Breast epithelium (tissue), 4 donors: ENCODE data around the gene NAIF1. TPM values are rescaled to one million over a fixed set of nuclear protein-coding genes. Genes with fewer than 3 reads are reported as not detected.
"Not testable (repeated sequence)": the region's sequence is repeated elsewhere in the genome, so short reads cannot be mapped to it uniquely, and the experiment has no call there.

Experiments used
- DNase-seq, 2 donors: peaks; one replicate each; pipeline ENCODE4 v3.0.0-alpha.2; 2019; ENCODE audit warnings: low spot score in 2 of 2
- H3K27ac ChIP-seq, 2 donors: fragments of 200-600 bp; sonication (generic) in 1 of 2; one replicate each; pipeline ENCODE4 v1.5.1; 2016 to 2019; ENCODE audit warnings: mild to moderate bottlenecking in 1 of 2
- H3K27me3 ChIP-seq, 2 donors: fragments of 200-600 bp; sonication (generic) in 1 of 2; one replicate each; pipeline versions ENCODE4 v1.5.1 to v1.6.0; 2017 to 2019; ENCODE audit warnings: control low read depth in 1 of 2, mild to moderate bottlenecking in 1 of 2
- H3K36me3 ChIP-seq: fragments of 200-600 bp; one replicate; pipeline ENCODE4 v1.5.1; 2019
- H3K4me1 ChIP-seq, 2 donors: fragments of 200-600 bp; sonication (generic); one replicate each; pipeline ENCODE4 v1.5.1; 2016 to 2019; ENCODE audit warnings: control low read depth in 1 of 2
- H3K4me3 ChIP-seq, 3 donors: fragments of 200-600 bp; sonication (generic); 1 replicate in 2 of 3; 2 replicates in 1 of 3; pipeline ENCODE4 v1.5.1; 2016 to 2019; ENCODE audit warnings: mild to moderate bottlenecking in 3 of 3, moderate library complexity in 2 of 3
- H3K9me3 ChIP-seq, 2 donors: fragments of 200-600 bp; sonication (generic) in 1 of 2; one replicate each; pipeline ENCODE4 v1.5.1; 2016 to 2019; ENCODE audit warnings: control low read depth in 1 of 2
- CTCF ChIP-seq, 3 donors: fragments of 450-650 bp; IDR thresholded peaks; one replicate each; pipeline ENCODE4 v1.5.1; 2016 to 2017; ENCODE audit warnings: antibody characterized with exemption in 3 of 3, mild to moderate bottlenecking in 3 of 3, moderate library complexity in 3 of 3
- POLR2A ChIP-seq: fragments of 450-650 bp; IDR thresholded peaks from one replicate; pipeline ENCODE4 v1.6.1; 2016; ENCODE audit warnings: antibody characterized with exemption, mild to moderate bottlenecking, moderate library complexity
- POLR2AphosphoS5 ChIP-seq, 3 donors: sonication (generic); formaldehyde crosslinking; IDR thresholded peaks; one replicate each; pipeline ENCODE4 v1.6.1; 2017; ENCODE audit warnings: antibody characterized with exemption in 3 of 3
- intact Hi-C: fragments of 100-400 bp; cut with DNase I; formaldehyde crosslinking; loops from one replicate; pipeline ENCODE4 v1.15.1; 2023; ENCODE audit warnings: low total_unique reads
- total RNA-seq, 3 donors: library from RNA; depleted of rRNA; stranded (reverse); fragments of >200 nt; gene quantifications; one replicate each; pipeline ENCODE4 v1.1.0, GENCODE V29; 2016

Gene NAIF1
- total RNA-seq, 3 donors from 2014 or later: 8.8 to 13.1 (median 11.9) TPM

- intact Hi-C loops: no loop called here
- Histone ChIP-seq H3K27ac (peak overlapping the region; percentile 74 to 75), H3K4me3 (no peak overlapping the region), H3K36me3 (no peaks in the 10 kb centered on the region), H3K4me1 (peaks cover 5 to 19% of the 10 kb centered on the region in 2 donors), H3K27me3 (no peaks in the 10 kb centered on the region), H3K9me3 (no peaks in the 10 kb centered on the region)
- no peak for DNase-seq
- TF ChIP-seq CTCF (IDR thresholded peaks at IDR 0.05): no peak
- no peak for TF ChIP-seq POLR2AphosphoS5 (IDR thresholded peaks at IDR 0.05)
- no peak for TF ChIP-seq POLR2A
These were observed 10.9 kb upstream of the NAIF1 start for GRCh38 chr9:128077847-128078503.

- no peak for DNase-seq
- H3K4me1 ChIP-seq: peaks cover 9 to 25% of the 10 kb centered on the region in 2 donors
- peak overlapping the region in 1 of 3 donors; percentile 26 for H3K4me3 ChIP-seq
- H3K9me3 ChIP-seq: no peaks in the 10 kb centered on the region
- TF ChIP-seq POLR2AphosphoS5 (IDR thresholded peaks at IDR 0.05) (peak in 1 of 3 donors; percentile 76), CTCF (IDR thresholded peaks at IDR 0.05) (no peak), POLR2A (no peak)
- H3K36me3 ChIP-seq: no peaks in the 10 kb centered on the region
- peak overlapping the region; percentile 90 to 93 for H3K27ac ChIP-seq
- no peaks in the 10 kb centered on the region for H3K27me3 ChIP-seq
- intact Hi-C loops: no loop called here
These were observed 6.2 kb upstream of the NAIF1 start for GRCh38 chr9:128073253-128073886.

GRCh38 chr9:128072144-128073021 lies 5.3 kb upstream of the NAIF1 start:
- DNase-seq: peak; percentile 74 to 90
- TF ChIP-seq POLR2AphosphoS5 (IDR thresholded peaks at IDR 0.05) (peak in 1 of 3 donors; percentile 21), POLR2A (no peak)
- intact Hi-C loops: no loop called here

GRCh38 chr9:128071475-128071874 lies 4.4 kb upstream of the NAIF1 start:
- intact Hi-C loops, H3K9me3 ChIP-seq, H3K36me3 ChIP-seq, H3K27me3 ChIP-seq, DNase-seq: not testable (repeated sequence)
- Histone ChIP-seq H3K4me1 (peaks cover 13 to 22% of the 10 kb centered on the region in 2 donors), H3K4me3 (peak overlapping the region in 1 of 3 donors; percentile 26), H3K27ac (peak overlapping the region; percentile 90 to 93)

More at GRCh38 chr9:128072144-128073021, 5.3 kb upstream of the NAIF1 start:
- H3K27me3 ChIP-seq: no peaks in the 10 kb centered on the region
- H3K36me3 ChIP-seq: no peaks in the 10 kb centered on the region
- peaks cover 9 to 19% of the 10 kb centered on the region in 2 donors for H3K4me1 ChIP-seq
- H3K27ac ChIP-seq: peak overlapping the region; percentile 90 to 93
- peak overlapping the region in 1 of 3 donors; percentile 26 for H3K4me3 ChIP-seq
- H3K9me3 ChIP-seq: no peaks in the 10 kb centered on the region

GRCh38 chr9:128070874-128071273 lies 3.8 kb upstream of the NAIF1 start:
- TF ChIP-seq CTCF (IDR thresholded peaks at IDR 0.05): no peak
- no peak for TF ChIP-seq POLR2AphosphoS5 (IDR thresholded peaks at IDR 0.05)
- TF ChIP-seq POLR2A: no peak
- H3K4me1 ChIP-seq: peaks cover 18 to 28% of the 10 kb centered on the region in 2 donors
- H3K36me3 ChIP-seq: no peaks in the 10 kb centered on the region
- no peak for DNase-seq
- H3K9me3 ChIP-seq: no peaks in the 10 kb centered on the region
- intact Hi-C loops: no loop called here
- H3K27me3 ChIP-seq: no peaks in the 10 kb centered on the region
- peak overlapping the region in 1 of 3 donors; percentile 26 for H3K4me3 ChIP-seq
- peak overlapping the region; percentile 59 to 90 for H3K27ac ChIP-seq
